GM19455 (cell line): Measurements from ENCODE around the gene CEP131.

Experiments used
- ATAC-seq: cut with Tn5 transposase; IDR thresholded peaks from one replicate; pipeline ENCODE4 v1.9.1; 2021; ENCODE audit not compliant: unreplicated experiment

The CEP131 gene

GRCh38 chr17:81203136-81203535 lies 19.6 kb downstream of the CEP131 start:
- ATAC-seq, result no peak

DNA sequence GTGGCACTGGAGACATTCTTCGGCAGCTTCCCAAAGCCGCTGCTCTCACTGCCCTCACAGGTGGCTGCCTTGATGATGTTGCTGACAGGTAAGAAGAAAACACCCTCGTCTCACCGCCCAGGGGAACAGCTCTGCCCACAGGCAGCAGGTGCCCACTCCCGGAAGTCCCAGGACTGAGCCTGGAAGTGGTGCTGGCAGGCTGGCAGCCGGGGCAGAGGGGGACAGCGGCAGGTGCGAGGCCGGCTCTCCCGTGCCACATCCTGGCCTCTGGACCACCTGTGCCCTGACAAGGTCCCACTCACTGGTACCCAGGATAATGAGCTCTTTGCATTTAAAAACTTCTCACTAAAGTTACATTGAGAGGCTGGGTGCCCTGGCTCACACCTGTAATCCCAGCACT lies 20.4 kb downstream of the CEP131 start:
- ATAC-seq, result no peak

GRCh38 chr17:81200695-81201580 lies 21.8 kb downstream of the CEP131 start:
- ATAC-seq, result no peak

DNA sequence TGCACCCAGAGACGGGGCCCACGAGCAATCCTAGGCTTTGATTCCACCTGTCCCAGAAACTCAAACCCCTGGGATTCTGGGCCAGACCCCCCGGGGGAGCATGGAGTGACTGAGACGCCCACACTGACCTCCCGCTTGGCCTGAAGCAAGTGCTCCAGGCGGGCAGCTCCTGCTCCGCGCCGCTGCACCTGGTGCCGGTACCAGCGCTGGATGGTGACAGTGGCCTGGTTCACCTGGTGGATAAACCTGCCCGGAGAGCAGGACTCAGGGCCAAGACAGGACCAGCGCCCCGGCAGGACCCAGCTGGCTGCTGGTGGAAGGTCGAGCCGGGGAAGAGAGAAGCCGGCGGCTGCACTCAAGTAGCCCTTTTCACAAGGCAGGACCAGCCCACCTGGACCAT lies 22.6 kb downstream of the CEP131 start:
- ATAC-seq, result no peak

DNA sequence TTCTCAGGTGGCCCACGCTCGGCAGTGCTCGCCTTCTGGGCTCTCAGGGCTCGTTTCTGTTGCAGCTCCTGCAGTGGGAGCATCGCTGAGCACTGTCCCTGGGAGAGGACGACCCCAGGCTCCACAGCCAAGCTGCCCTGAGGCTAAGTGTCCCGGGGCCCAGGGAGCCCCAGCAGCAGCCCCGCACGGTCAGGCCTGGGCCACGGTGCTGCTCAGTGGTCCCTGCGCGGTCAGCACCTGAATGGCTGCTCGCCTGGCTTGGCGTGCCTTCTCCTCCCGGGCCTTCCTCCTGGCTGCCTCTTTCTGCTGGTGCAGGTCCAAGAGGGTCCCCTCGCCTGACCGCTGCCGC lies 23.3 kb downstream of the CEP131 start:
- no peak for ATAC-seq

- no peak for ATAC-seq
Observed at GRCh38 chr17:81198826-81199481, 23.8 kb downstream of the CEP131 start.

GRCh38 chr17:81197831-81198490 lies 24.8 kb downstream of the CEP131 start:
- no peak for ATAC-seq

GRCh38 chr17:81197409-81197795 lies 25.4 kb downstream of the CEP131 start:
- ATAC-seq, result no peak

DNA sequence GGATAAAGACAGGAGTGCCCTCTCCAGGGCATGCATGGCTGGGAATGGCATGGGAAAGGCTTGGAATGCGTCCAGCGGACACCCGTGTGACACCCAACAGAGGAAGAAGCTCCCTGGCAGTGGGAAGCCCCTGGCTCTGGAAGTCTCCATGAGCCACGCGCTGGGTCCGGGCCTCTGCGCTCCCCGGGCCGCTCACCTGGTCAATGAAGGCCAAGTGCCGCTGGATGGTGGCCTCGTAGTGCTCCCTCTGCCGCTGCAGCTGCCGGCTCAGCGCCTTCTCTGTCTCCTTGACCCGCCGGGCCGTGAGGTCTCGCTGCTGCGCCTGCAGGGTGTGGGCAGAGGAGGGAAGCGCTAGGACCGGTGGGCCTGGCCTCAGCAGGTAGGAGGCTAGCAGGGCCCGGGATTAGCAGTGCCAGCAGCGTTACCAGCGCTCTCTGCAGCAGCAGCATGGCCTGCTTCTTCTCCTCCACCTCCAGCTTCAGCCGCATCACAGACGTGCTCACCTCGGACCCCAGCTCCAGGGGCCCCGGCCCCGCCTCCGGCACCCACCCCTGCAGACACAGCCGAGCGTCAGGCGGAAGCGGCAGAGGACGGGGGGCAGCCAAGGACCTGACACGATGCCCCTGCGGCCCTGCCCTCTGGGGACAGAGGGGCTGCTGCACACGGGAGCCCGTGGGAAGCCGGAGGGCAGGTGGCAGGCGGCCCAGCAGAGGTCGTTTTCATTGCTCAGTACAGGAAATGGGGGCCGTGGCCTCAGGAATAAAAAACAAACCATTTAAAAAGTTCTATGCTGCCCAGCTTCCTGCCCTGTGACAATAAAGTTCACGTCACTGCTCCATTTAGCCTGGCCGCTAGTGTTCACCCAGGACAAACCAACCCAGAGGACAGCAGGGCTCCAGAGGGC lies 26.0 kb downstream of the CEP131 start:
- ATAC-seq, result no peak

- ATAC-seq, result no peak
Observed at GRCh38 chr17:81195941-81196495, 26.7 kb downstream of the CEP131 start.

DNA sequence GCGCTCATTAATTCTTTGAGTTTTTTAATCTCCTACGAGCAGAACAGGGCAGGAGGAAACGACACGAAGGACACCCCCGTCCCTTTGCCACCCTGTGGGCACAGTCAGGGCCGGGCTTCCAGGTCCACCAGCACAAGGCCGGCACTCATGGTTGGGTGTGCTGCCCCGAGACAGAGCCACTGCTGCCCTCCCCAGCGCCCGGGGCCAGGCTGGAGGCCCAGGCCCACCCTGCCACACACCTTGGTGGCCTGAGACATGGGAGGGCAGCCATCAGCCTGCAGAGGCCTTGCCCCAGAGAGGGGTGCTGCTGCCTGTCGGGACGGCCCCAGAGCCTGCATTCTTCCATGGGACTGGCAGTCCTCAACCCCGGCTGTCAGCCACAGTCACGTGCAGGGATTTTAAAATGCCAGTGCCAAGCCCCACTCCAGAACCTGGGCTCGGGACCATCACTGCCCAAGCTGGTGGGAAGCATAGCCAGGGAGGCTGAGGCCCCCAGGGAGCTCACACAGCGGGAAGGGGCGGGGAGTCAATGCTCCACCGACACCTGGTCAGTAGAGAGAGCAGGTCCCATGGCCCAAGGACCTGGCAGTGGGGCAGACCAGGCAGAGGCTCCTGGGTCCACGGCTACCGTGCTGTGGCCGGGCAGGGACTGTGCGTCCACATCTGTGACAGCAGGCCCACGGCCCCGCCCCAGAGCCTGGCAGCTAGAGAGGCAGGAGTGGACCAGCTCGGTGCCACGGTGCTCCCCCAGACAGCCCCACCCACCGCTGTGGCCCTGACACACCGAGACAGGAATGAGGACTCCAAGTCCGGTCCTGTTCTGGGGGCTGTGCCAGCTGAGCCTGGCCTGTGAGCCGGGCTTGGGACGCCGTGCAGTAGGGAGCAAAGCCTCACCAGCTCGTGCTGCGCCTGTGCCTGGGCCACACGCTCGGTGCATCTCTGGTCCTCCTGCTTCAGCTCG lies 27.5 kb downstream of the CEP131 start:
- no peak for ATAC-seq

GRCh38 chr17:81194225-81194760 lies 28.5 kb downstream of the CEP131 start:
- ATAC-seq, result no peak

- ATAC-seq, result no peak
Observed at GRCh38 chr17:81193470-81194224, 29.1 kb downstream of the CEP131 start.

- ATAC-seq, result no peak
Observed at GRCh38 chr17:81193051-81193410, 29.7 kb downstream of the CEP131 start.

- ATAC-seq, result no peak
Observed at GRCh38 chr17:81192386-81193050, 30.2 kb downstream of the CEP131 start.

DNA sequence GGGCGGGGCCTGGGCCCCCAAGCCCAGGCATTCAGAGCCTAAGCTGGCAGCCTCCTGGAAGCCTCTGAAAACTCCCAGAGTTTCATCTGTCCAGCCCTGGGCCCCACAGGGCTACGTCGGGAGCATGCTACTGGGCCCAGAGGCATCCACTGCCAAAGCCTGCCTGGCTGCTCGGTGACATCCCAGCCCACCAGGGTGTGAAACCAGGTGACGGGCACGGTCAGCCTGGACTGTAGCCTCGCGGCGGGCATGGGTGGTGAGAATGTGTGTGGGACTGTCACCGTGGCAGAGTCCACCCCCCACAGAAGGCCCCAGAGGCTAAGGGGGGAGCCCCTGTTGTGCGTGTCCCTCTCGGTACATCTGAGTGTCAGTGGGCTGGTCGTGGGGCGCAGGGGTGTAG lies 31.1 kb downstream of the CEP131 start:
- ATAC-seq, result no peak

GRCh38 chr17:81191116-81191515 lies 31.6 kb downstream of the CEP131 start:
- no peak for ATAC-seq

DNA sequence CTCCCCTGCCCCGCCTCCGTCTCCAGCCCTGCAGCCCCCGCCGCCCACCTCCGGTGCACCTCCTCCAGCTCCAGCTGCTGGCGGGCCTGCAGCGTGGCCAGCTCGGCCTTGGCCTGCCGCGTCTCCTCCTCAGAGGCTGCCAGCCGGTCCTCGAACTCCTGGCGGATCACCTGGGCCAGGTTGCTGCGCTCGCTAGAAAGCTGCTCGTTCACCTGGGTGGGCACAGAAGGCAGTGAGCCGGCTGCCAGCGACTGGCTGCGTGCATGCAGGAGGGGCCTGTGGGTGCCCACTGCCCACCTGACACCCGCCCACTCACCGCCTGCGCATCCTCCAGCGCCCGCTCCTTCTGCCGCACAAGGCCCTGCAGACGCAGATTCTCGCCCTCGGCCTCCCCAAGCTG lies 32.2 kb downstream of the CEP131 start:
- no peak for ATAC-seq
